ENCODE data around the gene BMAL2.

BMAL2 gene

DNA sequence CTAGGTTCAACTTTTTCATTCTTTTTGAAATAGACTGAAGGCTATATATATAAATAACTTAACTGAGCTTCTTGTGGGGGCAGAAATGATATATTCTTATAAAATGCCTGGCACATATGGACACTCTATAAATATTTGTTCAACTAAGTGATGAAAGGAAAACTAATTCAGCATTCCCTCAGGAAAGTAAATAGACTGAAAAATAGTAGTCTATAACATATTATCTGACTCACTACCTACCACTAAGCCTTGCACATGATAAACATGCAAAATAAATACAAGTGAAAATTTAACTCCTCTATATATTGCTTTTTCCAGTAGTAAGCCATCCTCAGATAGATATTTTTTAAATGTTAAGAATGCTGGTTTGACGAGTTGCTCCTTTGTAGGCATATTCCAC is 15.7 kb upstream of the BMAL2 start:
- H3K4me3 ChIP-seq (ENCODE audit: low read length) = no peak overlapping the region
- no peak for DNase-seq (ENCODE audit: low read depth, low spot score)

DNA sequence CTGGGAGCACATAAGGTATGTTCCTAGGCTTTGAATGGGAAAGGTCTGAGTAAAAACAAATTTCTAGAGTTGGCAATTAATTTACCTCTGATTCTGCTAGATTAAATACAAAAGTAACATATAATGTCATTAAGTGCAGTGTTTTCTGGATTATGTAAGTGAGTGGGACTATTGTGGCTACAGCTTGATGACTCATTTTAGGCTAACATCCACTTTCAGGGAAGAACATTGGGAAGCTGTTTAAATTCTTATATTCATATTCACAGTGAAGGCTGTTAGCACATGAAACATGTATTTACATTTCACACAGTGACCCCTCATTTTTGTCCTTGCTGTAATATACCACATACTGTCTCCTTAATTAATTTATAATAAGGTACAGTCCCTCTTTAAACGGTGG is 13.2 kb upstream of the BMAL2 start:
- no peak overlapping the region for H3K4me3 ChIP-seq (ENCODE audit: low read length)
- no peak for DNase-seq (ENCODE audit: low read depth, low spot score)

DNA sequence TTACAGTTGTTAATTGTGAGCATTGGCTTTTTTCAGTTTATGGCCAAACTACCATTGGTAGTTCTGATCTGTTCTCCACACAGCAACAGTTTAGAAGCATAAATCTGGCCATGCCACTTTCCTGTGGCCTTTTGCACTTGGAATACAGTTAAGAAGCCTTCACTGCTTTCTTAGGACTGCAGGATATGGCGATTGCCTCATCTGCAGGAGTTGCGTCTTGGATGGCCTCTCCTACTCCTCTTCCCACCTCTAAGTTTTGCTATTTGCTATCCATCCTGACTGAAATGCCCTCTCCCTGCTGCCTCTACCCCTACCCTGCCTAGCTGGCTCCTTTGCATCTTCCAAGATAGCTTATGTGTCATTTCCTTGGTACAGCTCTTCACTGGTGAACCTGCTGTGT is 12.8 kb upstream of the BMAL2 start:
- DNase-seq (ENCODE audit: low read depth, low spot score) = no peak
- no peak overlapping the region for H3K4me3 ChIP-seq (ENCODE audit: low read length)

DNA sequence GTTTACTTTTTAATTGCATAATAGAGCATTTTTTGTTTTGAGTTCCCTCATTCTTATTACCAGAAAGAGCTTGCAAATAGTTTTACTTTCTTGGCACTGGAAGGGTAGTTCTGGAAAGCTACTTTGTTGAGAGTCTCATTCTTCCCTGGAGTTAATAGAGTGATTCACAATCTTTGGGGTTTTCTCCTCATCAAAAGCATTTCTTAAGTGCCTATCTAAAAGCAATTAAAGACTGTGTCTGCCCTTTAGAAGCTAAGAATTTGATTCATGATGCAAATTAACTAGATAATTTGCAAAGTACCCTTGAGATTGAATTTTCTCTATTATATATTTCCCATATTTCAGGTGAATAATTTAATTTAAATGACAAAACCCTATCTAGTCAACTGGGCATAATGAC is 8.1 kb upstream of the BMAL2 start:
- no peak overlapping the region for H3K4me3 ChIP-seq (ENCODE audit: low read length)
- no peak for DNase-seq (ENCODE audit: low read depth, low spot score)

DNA sequence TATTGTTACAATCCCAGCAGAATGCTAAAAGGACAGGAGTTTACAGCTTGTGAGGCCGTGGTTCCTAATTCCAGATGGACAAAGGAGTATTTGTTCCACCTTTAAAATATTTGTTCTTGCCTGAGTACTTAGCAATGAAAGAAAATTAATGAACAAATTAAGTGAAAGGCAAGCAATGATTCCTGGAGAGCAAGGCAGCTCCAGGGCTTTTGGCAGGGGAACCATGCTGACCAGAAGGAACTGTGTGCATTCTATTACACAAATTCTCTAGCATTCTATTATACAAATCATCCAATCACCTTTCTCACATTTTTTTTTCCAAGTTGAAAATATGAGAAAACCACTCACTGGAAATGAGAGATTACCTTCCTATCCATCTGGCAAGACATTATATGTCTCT is 1.8 kb upstream of the BMAL2 start:
- no peak for DNase-seq (ENCODE audit: low read depth, low spot score)
- no peak overlapping the region for H3K4me3 ChIP-seq (ENCODE audit: low read length)

DNA sequence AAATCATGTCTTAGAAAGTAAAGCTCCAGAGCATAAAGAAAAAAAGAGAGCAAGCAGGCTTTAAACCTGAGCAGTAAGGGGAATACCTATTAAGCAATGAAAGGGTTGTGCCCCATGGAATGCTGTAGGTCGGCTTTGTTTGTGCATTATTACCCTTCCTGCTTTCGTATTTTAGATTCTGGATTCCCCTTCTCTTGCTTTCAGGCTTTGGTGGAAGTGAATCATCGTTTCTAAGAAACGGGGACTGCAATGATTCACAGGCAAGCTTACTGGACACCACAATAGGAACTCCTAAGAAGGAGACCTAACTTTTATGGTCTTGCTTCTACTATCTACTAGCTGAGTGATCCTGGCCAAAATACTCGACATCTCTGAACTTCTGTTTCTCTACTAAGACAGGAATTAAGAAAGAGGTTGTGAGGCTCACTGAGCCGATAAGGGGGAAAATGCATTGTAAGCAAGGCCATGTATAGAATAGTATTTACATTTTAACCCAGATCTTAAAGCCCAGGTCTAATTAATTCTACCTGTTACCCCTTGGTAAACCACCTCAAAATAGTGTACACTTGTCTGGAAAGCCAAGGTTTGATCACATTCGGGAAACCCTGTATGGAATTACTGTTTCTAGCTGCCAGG is 1.2 kb upstream of the BMAL2 start:
- H3K4me3 ChIP-seq (ENCODE audit: low read length) = no peak overlapping the region
- DNase-seq (ENCODE audit: low read depth, low spot score) = no peak

DNA sequence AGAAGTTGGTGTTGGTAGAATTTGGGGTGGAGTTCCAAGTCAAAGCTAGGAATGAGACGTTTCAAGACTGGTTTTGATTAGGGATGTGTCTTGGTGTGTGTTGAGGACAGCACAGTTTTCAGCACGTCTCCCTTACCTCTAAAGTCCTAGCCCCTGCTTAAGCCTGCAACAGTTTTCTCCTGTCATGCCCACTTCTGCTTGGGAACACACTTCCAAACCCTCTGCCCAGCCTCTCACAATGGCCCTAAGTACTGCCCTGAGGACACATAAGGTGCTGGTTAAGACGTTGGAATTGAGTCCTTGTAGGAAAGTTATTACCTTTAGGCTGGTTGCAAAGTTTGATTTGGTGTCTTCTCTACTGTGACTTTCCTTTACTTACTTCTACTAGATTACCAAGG is 710 bp upstream of the BMAL2 start:
- DNase-seq (ENCODE audit: low read depth, low spot score) = no peak
- peak overlapping the region; percentile 67 for H3K4me3 ChIP-seq (ENCODE audit: low read length)

DNA sequence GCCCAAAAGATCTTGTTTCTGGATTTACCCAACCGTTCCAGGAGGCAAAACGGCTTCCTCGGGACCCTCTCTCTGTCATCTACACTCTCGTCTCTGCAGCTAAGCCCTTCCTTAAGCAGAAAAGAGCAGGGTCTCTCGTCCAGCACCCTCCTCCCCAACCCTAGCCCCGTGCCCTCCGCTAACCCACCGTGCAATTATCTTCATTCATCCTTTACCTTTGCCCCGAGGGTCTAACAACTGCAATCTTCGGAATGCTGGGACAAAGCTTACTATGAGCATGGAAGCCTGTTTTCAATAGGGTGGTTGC is 276 bp upstream of the BMAL2 start:
- H3K4me3 ChIP-seq (ENCODE audit: low read length) = peak overlapping the region; percentile 67
- no peak for DNase-seq (ENCODE audit: low read depth, low spot score)

DNA sequence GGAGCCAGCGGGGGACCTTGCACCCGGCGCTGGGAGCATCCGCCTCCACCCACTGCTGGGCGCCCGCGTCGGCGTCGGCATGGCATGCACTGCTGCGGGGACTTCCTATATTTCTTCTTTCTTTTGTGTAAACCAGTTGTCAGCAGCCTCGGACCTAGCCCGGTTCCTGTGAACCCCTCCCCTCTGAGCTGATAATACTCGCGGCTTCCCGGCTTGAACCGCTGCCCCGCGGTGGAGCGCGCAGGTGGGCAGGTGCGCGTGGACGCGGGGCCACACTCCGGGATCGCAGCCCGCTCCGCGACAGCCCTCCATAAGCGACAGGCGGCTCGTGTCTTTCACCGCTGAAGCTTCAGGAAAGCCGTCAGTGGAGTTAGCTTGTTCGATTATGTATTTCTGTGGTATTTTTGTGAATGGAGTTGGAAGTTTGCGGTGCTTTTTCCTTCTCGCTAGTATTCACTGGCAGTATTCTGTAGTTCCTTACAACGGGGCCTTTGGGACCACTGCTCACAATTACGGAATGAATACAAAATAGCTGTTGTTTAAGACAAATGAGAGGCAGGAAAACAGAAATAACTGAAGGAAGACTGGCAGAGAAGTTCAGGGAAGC is 870 bp downstream of the BMAL2 start:
- peak; percentile 12 for DNase-seq (ENCODE audit: low read depth, low spot score)
- peak overlapping the region; percentile 67 for H3K4me3 ChIP-seq (ENCODE audit: low read length)

DNA sequence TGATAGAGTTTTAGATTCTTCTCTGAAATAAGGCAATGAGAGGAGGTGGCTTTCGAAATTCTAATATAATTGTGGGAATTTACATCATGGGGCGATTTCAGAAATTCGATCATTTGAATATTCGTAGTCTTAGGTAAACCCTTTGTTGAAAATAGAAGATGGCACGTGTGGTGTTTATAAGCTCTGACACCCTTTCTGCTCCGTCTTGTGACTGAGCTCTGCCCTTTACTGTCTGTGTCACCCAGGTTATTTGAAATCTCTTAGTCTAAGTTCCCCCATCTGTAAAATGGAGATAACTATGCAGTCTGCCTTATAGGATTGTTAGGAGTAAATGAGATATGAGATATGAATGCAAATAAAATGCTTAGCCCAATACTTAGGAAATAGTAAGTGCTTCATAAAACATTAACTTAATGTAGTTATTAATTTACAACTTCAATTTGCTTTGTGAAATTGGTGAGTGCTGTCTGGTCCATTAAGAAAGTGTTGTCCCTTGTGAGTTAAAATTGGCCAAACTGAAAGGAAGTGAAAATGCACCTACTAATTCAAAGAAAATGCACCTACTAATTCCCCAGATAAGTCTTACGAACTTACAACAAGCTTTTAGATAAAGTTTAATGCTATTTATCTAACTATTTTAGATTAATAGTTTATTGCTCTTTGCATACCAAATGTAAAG is 1.5 kb downstream of the BMAL2 start:
- peak overlapping the region; percentile 67 for H3K4me3 ChIP-seq (ENCODE audit: low read length)
- DNase-seq (ENCODE audit: low read depth, low spot score) = no peak

DNA sequence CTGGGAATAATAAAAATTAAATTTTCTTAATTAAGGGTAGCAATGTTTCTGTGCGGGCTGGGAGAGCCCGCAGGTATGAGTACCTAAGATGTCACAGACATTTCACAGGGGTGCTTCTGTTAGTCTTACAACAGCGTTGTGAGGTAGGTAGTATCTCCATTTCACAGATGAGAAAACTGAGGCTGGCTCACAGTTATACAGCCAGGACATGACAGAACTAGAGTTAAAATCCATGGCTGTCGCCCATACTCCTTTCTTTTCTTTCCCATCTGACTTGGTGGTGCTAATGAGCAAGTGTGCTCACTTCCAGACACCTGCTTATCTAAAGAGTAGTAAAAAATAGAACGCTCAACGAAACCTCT is 2.1 kb downstream of the BMAL2 start:
- no peak for DNase-seq (ENCODE audit: low read depth, low spot score)
- H3K4me3 ChIP-seq (ENCODE audit: low read length) = no peak overlapping the region

DNA sequence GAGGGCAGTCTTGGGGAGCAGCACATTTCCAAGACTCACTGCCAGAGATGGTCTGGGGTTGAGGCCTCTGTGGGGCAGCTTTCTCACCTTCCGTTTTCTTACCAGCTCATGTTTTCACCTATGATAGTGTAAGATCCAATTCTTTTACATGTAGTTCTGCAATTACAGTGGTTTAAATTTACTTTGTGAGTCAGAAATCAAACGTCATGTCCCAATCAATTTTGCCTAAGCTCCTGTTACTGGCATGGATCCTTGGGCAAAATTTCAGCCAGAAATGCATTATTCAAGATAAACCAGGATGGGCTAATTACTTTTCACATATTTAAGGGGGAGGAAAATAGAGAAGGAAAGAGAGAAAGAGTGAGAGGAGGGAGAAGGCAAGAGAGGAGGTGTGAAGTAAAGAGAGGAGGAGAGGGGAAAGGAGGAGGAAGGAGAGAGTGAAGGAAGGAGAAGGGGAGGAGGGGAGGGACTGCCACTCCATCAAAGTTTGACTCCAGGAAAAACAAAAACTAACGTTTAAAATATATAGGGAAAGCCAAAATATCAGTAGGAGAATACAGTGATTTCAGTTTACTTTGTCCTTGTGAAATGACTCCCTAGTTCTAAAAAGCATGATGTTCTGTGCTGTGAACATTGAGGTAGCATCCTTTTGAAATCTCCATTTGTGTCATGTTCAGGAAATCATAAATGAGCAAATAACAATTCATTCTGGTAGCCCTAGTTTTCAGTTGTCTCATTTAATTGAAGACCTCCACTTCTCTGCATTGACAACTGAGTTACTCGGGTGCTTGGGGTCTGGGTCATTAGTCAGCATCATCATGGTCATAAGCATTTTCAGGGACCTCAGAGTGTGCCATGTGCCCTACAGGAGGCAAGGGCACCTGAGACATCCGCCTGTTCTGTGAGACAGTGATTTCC is 3.0 kb downstream of the BMAL2 start:
- no peak overlapping the region for H3K4me3 ChIP-seq (ENCODE audit: low read length)
- no peak for DNase-seq (ENCODE audit: low read depth, low spot score)

DNA sequence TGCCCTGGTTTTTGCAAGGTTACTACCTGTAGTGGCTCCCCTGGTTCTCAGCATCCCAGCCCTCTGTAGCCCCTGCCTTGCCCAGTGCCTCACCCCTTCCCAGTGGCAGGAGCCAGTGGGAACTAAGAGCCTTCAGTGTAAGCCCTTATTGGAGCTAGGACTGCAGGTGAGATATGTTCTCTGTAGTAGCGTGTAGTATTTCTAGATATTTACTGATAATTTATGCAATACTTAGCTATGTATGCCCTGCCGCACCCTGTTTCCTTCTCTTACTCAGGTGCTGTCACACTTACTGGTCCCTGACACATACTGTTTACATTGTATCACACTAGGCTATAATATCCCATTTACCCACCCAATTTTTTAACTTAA is 3.6 kb downstream of the BMAL2 start:
- H3K4me3 ChIP-seq (ENCODE audit: low read length) = no peak overlapping the region
- no peak for DNase-seq (ENCODE audit: low read depth, low spot score)

DNA sequence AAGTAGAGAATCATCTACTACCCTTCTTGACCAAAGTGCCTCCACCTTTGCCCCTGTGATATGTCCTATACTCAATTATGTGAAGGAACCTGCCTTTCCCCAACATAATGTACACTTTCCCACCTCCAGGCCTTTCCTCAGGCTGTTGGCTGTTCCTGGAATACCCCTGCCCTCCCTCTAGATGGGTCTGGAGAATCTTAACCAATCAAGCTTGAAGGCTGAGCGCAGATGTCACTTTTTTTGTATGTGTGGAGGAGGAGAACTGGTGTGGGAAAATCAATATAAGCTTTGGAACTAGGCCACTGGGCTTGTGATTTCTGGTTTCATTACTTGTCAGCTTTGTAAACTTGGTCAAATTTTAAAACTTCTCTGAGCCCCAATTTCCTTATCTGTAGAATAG is 4.7 kb downstream of the BMAL2 start:
- DNase-seq (ENCODE audit: low read depth, low spot score) = no peak
- no peak overlapping the region for H3K4me3 ChIP-seq (ENCODE audit: low read length)

DNA sequence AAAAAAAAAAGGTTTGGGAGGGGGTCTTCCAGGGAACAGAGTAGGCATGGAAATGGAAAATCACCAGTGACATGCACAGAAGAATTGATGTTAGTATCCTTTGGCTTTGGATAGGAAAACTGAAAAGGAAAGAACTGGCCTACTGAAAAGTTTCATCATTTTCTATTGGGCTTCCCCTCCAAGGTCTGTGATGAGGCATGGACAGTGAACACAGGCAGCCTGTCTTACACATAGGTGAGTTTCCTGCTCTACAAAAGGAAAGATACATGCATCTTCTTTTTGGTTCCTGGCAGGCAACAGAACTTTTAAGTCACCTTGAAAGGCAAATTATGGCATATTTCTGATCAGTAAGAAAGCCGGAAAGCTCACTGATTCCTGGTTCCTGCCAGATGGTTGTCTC is 5.8 kb downstream of the BMAL2 start:
- no peak overlapping the region for H3K4me3 ChIP-seq (ENCODE audit: low read length)
- DNase-seq (ENCODE audit: low read depth, low spot score) = no peak

DNA sequence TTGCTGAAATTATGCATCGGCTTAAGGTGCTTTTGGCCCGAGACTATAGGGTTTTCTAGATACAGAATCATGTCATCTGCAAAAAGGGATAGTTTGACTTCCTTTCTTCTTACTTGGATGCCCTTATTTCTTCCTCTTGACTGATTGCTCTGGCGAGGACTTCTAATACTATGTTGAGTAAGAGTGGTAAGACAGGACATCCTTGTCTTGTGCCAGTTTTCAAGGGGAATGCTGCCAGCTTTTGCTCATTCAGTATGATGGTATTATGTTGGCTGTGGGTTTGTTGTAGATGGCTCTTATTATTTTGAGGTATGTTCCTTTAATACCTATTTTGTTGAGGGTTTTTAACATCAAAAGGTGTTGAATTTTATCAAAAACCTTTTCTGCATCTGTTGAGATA is 8.3 kb downstream of the BMAL2 start:
- DNase-seq (ENCODE audit: low read depth, low spot score) = no peak
- H3K4me3 ChIP-seq (ENCODE audit: low read length) = no peak overlapping the region

DNA sequence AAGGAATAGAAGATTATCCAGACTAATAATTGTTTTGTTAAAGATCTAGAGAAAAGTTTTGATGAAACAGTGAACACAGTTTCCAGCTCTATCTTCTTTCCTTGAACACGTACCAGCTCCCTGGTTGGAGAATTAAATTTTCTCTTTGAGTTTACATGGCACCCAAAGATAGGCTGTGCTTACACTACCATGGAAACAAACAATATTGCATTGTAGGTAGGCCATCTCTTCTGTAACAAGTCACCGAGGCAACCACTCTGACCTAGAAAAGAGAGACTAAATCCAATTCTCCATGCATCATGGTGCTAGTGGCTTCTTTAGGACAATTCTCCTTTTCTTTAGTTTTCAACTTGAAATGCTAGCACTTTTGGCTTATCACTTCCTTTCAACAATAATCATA is 9.9 kb downstream of the BMAL2 start:
- no peak overlapping the region for H3K4me3 ChIP-seq (ENCODE audit: low read length)
- DNase-seq (ENCODE audit: low read depth, low spot score) = no peak

DNA sequence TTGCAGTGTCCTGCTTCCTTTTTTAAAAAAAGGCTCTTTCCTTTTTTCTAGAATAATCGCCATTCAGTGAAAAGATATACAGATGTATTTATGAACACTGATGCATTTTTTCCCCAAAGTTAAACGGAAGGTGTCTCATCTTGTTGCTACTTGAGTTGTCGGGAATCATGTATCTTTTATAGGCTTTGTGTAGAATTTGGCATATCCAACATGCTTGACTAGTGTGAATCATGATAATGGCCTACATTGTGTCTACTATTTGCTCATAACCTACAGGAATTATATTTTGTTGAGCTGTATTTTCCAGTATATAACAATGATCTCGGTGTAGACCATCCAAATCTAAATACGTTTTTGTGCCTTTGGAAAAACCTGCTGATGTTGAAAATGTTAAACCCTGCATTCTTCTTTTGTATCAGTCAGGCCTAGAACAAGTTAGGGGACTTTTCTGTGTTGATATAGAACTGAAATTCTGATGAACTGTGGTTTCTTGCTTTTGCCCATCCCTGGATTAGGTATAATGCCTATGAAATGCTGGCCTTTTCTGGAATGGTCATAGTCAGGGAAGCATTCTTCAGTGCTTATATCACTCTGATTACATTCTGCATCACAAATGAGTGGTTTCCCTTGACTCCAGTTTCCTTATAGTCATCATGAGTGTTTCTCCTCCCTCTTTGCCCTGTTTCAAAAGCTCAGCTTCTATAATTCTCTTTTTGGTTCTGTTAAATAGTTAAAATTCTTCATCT is 10.8 kb downstream of the BMAL2 start:
- no peak for DNase-seq (ENCODE audit: low read depth, low spot score)
- no peak overlapping the region for H3K4me3 ChIP-seq (ENCODE audit: low read length)

DNA sequence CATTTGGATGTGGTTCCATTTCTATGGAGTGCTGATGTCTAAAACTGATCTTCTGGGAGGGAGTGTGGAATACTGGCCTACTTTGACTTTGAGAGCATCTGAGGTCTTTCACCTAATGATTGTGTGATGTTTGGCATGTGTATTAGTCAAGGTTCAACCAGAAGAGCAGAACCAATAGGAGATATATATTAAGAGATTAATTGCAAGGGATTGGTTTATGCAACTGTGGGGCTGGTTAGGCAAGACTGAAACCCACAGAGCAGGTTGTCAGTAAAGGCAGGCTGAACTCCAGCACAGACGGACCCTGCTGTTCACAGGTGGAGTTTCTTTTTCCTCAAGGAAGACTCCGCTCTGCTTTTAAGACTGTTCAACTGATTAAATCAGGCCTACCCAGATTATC is 11.6 kb downstream of the BMAL2 start:
- no peak overlapping the region for H3K4me3 ChIP-seq (ENCODE audit: low read length)
- DNase-seq (ENCODE audit: low read depth, low spot score) = no peak

DNA sequence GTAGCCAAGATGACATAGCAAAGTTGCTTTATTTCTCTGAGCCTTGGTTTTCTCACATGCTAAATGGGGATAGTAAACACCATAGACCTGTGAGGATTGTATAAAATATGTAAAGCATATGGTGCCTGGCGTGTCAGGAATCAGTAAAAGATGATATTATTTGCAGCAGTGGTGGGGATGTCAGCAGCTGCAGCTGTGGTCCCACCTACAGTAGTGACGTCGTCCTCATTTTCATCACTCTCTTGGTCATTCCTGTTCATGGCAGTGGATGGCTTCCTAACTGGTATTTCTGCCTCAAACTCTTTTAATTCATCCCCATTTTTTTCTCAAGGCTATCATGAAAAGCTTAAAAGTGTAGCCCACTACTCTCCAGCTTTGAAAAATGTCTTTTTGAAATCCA is 12.1 kb downstream of the BMAL2 start:
- no peak overlapping the region for H3K4me3 ChIP-seq (ENCODE audit: low read length)
- no peak for DNase-seq (ENCODE audit: low read depth, low spot score)

Data from Jurkat, Clone E6-1 (cell line).